HL-60/S4 (cell line): ENCODE measurements around the gene WDR3.

Experiments used
- in situ Hi-C: fragments of 300-500 bp; cut with MboI; formaldehyde crosslinking; loops from 2 replicates; pipeline ENCODE4 v1.14.3; 2022; ENCODE audit warnings: low sequenced_read_pairs

WDR3 gene

DNA sequence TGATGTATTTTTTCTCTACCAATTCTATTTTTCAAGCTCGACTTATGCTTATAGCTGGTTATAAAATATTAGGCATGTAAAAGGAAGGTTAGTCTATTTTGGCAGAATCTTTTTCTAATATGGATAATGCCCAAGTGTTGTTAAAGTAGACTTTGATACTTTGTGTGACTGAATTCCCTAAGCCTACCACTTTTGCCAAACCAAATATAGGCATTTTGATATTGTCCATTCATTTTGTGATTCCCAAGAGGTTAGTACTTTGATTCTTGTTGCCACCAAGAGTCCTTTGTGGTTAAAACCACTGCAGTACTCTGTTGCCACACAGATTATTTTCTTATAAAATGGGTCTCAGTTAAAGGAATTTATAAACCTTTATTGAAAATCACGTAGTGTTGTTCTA, 4.2 kb downstream of the WDR3 start:
- in situ Hi-C loops = no loop called here

DNA sequence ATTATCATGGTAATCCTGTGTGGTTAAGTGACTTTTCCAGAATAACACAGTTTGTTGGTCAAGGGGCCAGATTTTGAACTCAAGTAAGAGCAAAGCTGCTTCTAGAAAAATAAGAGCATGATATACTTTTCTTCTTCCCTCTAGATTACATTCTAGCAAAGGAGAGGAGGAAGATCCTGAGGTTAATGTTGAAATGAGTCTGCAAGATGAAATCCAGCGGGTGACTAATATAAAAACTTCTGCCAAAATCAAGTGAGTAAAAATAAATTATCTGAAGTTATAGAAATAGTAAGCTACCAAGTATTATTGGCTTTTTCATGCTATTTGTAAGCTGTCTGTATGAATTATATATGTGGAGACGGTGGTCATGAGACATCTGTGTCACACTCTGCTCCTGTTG, 12.8 kb downstream of the WDR3 start:
- in situ Hi-C loops = no loop called here

DNA sequence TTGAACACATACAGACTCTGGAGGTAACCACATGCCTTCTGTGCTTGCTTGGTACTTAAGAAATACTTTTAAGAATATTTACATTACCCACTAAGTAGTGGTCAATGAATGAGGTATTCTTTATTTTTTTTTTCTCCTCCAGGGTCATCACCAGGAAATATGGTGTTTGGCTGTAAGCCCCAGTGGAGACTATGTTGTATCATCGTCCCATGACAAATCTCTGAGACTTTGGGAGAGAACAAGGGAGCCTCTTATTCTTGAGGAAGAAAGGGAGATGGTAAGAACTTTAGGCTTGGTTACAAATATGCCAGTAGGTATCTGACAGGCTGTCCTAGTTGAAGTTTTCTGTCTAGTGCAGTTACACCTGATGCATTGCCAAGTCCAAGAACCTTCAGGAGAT, 22.8 kb downstream of the WDR3 start:
- in situ Hi-C loops = no loop called here

DNA sequence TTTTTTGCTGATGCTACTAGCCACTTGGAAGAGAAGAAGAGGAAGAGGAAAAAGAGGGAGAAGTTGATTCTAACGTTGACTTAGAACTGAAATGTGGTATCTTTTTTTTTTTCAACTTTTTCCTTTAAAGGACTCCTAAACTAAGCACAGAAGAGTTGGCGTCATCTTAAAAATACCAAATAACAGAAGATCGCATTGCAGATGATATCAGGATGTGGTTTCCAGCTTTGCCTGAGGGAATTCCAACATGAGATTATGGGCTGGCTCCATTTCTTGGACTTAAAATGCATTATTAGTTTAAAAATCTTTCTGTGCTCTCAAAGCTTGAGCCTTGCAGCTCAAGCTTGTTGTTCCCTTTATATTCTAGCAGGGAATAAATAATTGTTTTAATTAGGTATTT, 29.8 kb downstream of the WDR3 start:
- in situ Hi-C loops = no loop called here

DNA sequence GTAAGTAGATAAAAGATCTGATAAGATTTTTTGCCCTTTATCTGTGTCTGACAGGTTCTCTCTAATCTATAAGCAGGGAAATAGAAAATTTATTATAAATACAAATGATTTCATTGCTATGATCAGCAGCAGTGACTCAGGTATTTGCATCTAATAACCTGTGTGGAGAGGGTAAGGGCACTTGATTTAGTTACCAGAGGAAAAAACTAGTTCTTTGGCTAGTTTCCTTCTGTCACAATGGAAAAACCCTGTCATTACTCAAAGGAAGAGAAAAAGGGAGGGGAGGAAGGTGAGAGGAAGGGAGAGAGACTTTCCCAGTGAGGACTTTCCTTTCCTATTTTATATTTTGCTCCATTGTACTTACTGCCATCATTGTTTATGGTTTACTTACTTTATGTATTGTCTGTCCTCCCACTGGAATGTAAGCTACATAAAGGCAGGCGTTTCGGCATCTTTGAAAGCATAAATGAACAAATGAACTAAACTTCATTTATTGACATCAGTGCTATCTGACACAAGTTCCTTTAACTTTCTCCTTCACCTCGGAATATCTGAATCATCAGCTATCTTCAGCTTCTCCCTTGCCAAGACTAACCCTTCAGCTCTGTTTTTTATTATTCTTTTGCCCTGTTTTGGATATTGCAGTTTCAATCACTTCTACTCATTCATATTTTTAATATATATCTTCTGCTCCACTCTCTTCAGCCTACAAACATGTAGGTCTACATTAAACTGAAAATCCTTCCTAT, 34.9 kb downstream of the WDR3 start:
- in situ Hi-C loops = no loop called here

DNA sequence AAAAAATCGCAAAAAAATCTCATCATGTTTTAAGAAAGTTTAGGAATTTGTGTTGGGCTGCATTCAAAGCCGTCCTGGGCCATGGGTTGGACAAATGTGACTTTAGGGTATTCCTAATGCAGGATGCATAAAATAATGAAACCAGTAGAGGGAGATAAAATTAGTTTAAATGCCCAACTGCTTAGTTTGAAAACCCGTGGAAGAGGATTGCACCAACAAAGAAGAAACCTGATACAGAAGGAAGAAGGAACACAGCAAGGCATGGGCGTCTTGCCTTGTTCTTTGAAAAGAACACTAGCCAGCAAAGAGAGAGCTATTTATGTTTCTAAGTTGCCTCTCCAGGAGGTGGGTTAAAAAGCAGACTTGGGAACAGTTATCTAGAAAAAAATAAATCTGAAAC, 37.9 kb downstream of the WDR3 start:
- in situ Hi-C loops = no loop called here

DNA sequence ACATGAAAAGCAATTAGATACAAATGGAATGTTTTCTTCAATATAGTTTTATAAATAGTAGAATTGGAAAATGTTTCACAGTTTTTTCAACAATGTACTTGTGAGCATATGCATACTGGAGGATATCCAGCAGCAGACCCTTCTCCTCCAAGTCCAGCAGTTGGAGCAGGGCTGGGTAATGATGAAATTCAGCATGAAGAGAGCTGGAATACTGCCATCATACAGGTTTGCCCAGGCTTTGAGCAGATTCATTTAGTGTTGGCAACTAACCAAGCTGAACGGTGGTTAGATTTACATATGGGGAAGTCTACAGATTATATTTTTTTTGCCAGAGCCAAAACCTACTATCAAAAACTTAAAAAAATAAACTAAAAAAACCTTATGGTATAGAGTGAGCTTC, 38.3 kb downstream of the WDR3 start:
- in situ Hi-C loops = no loop called here

DNA sequence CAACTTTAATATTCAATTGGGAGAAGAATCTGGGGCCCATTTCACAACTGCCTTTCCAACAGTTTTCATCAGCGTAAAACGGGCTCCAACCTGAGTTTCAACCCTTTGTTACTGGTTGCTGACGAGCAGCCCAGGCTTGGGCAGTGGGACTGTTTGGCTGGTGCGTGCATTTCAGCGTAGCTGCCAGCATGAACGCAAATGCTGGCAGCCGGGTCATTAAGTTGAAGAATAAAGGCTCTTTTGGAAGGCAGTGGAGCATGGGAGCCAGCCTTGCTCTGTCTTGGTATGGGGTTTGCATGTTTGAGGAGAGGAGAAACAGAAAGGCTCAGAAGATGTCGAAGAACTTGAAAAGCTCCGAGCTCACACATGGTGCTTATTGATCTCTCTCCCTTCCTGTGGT, 40.7 kb downstream of the WDR3 start:
- in situ Hi-C loops = no loop called here

DNA sequence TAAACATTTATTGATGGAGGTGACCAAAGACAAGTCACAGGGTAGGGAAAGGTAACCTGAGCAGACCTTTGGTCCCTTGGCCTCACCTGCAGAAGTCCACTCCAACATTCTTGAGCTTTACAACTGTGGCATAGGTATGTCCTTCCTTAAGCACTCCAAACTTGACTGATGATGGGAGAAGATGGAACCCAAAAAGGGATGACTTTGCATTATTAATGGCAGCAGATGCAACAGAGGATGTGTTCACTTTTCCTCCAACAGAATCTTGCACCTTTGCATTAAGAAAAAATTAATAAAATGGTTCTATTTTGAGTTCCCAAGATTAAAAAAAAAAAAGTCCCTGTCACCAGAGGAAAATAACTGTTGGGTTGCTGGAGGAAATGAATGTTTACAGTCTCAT, 42.2 kb downstream of the WDR3 start:
- in situ Hi-C loops = no loop called here

DNA sequence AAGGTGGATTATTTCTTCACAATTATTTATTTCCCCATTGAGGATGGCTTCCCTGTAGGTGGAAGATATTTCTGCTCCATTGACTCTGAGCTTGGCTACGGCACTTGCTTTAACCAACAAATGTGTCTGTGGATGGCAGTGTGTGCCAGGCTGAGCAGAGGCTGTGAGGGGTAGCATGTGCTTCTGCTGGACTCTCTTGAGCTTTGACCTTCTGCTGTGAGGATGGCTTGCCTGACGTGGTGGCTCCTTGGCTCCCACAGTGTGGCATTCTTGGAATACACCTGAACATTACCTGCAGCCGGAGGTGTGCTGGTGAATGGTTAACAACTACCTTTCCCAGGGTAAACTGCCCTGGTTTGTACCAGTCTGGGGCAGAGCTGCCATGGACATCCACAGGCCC, 46.8 kb downstream of the WDR3 start:
- in situ Hi-C loops = no loop called here

DNA sequence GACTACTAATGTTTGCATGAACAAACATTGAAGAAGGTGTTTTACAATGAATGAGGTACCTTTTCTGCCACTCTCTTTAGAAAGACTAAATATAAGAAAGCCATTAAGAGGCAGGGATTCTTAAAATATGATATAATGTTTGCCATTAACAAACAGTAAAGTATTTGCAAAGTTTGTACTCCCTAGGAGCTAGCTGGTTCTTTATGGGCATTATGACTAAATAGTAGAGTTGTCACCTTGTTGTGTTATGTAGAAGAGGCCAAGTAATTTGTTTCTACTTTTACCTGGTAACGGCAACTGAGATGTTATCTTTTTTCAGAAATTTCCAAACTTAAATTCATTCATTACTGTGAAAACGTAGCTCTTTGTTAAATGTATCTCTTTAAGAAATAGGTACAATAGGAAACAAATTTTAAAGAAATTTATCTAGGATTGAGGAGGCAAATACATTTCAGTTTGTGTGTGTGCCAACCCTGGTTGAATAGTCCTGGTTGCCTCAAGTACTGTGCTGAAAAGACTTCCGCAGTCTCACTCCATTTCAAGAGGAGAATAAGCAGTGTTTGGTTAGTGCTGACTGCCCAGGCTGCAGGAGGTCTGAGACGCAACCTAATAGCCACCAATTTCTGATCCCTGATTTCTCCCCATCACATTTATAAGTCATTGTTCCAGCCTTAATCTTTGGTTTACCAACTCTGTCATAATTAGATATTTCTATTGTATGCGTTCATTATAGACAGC, 52.1 kb downstream of the WDR3 start:
- in situ Hi-C loops = no loop called here

DNA sequence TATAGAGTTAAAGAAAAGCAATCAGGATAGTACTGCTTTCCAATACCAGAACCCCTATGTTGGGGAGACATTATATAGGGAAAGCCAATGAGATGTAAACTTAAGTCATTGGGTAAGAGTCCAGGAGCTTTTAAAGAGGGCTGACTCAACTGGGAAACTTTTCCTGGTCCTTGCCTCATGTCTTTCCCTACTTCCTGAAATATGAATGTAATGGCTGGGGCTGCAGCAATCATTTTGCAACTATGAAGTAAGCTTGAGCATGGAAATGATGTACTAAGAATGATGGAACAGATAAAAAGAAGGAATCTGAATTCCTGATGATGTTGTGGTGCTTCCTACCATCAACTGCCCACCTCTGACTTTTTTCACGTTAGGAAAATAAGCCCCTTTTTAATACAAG, 55.7 kb downstream of the WDR3 start:
- in situ Hi-C loops = no loop called here

DNA sequence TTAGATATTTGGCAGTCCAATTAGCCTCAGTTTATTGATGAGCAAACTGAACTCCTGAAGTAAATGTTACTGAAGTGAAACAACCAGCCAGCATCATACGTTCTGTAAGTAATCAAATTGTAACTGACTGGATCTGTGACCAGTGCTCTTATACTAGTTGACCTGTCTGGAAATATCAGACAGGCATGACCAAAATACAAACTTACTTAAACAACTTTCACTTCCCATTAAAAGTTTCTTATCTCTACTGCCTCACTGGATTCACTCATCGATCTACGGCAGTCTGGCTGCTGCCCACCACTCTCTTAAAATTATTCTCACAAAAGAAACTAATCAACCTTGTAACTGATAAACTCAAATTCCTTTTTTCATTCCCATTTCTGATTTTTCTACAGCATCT, 56.4 kb downstream of the WDR3 start:
- in situ Hi-C loops = no loop called here

DNA sequence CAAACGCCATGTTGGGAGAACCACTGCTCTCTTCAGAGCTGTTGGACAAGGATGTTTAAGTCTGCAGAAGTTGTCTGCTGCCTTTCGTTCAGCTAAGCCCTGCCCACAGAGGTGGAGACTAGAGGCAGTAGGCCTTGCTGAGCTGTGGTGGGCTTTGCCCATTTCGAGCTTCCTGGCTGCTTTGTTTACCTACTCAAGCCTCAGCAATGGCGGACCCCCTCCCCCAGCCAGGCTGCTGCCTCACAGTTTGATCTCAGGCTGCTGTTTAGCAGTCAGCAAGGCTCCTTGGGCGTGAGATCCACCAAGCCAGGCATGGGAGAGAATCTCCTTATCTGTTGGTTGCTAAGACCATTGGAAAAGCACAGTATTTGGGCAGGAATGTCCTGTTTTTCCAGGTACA, 74.8 kb downstream of the WDR3 start:
- in situ Hi-C loops = no loop called here

DNA sequence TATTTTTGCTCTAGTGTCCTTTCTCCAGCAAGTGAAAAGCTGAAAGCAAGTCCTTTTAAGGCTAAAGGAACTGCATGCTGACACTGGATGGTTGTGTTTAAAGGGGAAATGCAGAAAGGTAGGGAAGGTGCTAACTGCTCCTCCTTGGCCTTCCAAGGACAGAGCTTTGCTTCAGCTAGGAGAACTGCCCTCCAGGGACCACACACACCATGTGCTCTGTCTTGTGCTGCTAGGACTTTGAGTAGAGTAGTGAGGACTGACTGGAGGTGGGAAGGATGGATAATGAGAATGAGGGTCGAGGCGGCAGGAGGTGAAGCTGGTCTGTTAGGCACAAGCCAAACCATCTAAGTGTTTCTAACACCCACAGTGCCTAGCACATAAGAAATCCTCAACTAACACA, 77.9 kb downstream of the WDR3 start:
- in situ Hi-C loops = no loop called here

DNA sequence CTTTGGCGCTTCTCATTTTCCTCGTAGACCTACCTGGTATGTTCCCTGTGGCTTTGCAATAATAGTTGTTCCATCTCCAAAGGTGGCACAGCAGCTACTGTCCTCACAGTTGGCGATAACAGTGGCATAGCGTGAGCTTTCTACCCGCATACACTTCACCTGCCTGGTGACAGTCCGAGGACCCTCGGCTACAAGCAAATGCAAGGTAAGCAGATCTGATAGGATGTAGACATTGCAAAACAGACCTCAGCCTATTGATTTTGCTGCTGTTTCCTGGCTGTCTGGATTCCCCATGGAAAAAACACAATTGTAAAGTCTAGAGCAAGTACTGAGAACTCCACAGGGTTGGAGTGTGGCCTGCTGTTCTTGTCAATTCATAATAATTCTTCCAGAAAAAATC, 78.5 kb downstream of the WDR3 start:
- in situ Hi-C loops = no loop called here

DNA sequence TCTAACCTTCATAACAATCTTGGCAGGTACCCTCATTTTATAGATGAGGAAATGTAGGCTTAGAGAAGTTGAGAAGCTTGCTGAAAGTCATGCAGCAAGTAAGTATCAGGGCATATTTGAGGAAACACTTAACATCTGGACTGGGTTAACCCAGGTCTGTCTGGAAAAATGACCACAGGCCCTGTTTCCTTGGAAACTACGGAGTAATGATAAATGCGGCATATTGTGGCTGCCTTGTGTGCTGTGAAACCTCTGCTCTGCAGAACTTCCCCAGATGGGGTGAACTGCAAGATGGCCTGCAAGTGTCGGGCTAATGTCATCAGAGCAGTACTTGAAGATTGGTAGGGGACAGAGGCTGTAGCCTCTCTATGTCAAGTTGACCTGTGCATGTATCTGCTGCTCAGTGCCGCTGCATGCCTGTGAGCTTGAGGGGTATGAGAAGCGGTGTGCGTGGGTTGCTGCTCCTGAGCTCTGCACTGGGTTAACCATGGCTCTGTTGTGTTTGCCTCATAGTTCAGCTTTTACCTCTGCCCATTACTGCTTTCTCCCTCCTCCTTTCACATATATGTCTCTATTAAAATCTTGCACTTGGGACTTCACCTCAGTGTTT, 83.1 kb downstream of the WDR3 start:
- in situ Hi-C loops = no loop called here

DNA sequence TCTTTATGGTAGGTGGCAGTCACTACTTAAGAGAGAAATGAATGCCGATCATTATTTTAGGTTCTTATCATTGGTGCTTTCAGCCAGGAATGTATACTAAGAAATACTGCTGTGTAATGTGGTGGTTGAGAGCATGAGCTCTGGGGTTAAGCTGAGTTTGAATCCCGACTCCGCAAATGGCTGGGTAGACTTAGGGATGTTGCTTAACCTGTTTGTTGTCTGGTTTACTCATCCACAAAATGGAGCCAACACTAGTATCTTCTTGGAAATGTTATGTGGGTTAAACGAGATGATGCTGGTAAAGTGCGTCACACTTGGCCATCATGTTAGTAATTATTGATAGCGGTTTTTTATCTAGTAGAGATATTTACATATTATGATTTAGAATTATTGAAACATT, 83.8 kb downstream of the WDR3 start:
- in situ Hi-C loops = no loop called here

DNA sequence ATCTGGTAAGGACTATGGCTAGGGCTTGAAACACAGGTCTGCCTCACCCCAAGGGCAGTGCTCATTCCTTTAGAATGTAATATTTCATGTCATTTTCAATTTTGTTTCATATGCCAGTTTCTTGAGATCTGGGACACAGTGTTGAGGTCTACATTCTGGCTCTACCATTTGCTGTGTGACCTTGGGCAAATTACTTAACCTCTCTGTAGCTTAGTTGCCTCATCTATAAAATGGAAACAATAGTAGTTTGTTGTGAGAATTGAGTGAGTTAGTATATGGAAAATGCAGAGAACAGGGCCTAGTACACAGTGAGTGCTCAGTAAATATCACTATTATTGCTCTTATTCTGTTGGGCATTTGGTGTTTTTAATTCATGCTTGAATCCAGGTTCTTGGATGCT, 84.4 kb downstream of the WDR3 start:
- in situ Hi-C loops = no loop called here
